Peyer's patch (tissue), 4 donors: ENCODE data around the gene HMGCL.

Experiments used
- CTCF ChIP-seq, 6 experiments: fragments of 450-650 bp in 4 of 6; fragments of 200-600 bp in 2 of 6; sonication (generic) in 1 of 6; IDR thresholded peaks; one replicate each; pipeline ENCODE4 v1.5.1; 2017 to 2019; ENCODE audit warnings: antibody characterized with exemption in 6 of 6, mild to moderate bottlenecking in 3 of 6, moderate library complexity in 1 of 6
- POLR2A ChIP-seq, 2 donors: fragments of 450-650 bp; IDR thresholded peaks; one replicate each; pipeline ENCODE4 v1.5.1; 2017; ENCODE audit warnings: antibody characterized with exemption in 2 of 2, mild to moderate bottlenecking in 2 of 2, moderate library complexity in 2 of 2

- TF ChIP-seq POLR2A (IDR thresholded peaks at IDR 0.05) (no peak), CTCF (IDR thresholded peaks at IDR 0.05) (no peak)
These were observed 37.4 kb upstream of the HMGCL start for GRCh38 chr1:23862640-23863039.
